K562 (cell line): ENCODE measurements around the gene LMX1B.

Experiments
- FOXA3 ChIP-seq, 2 experiments: fragments of 450-650 bp in 1 of 2; sonication (generic) in 1 of 2; formaldehyde crosslinking; IDR thresholded peaks in 1 of 2; conservative IDR thresholded peaks in 1 of 2; 2 replicates each; pipeline versions ENCODE4 v1.4.0 to v1.8.0; 2020 to 2022; ENCODE audit warnings: mild to moderate bottlenecking in 2 of 2, missing genetic modification reagents in 1 of 2
- HCFC1 ChIP-seq: IDR thresholded peaks from 2 replicates; pipeline ENCODE4 v1.6.1; 2012; ENCODE audit warnings: low read depth, low read length, improper control_type of control experiment
- JUN ChIP-seq, 2 experiments: sonication (generic) in 1 of 2; formaldehyde crosslinking in 1 of 2; IDR thresholded peaks; 2 replicates each; pipeline versions ENCODE4 v1.6.1 to v1.8.0; 2012 to 2022; ENCODE audit warnings: borderline replicate concordance in 2 of 2, mild to moderate bottlenecking in 2 of 2, improper control_type of control experiment in 1 of 2, low read depth in 1 of 2, low read length in 1 of 2, missing genetic modification reagents in 1 of 2
- MAFK ChIP-seq: IDR thresholded peaks from 2 replicates; pipeline ENCODE4 v1.6.1; 2011; ENCODE audit warnings: low read length, improper control_type of control experiment
- POLR2A ChIP-seq: fragments of 450-650 bp; conservative IDR thresholded peaks from 2 replicates; pipeline ENCODE4 v1.6.1; 2016
- RUNX1 ChIP-seq: sonication (generic); IDR thresholded peaks from 2 replicates; pipeline ENCODE4 v1.6.1; 2016; ENCODE audit warnings: antibody characterized with exemption, low read depth
- SMC3 ChIP-seq: conservative IDR thresholded peaks from 2 replicates; pipeline ENCODE4 v1.6.1; 2011; ENCODE audit warnings: low read depth, low read length, improper control_type of control experiment; ENCODE audit not compliant: insufficient read depth
- TRIM28 ChIP-seq: fragments of 450-650 bp; IDR thresholded peaks from 2 replicates; pipeline ENCODE4 v1.6.1; 2017
- ZBTB33 ChIP-seq: sonication (generic); formaldehyde crosslinking; IDR thresholded peaks from 2 replicates; pipeline ENCODE4 v1.8.1; 2023; ENCODE audit warnings: mild to moderate bottlenecking, missing genetic modification reagents
- TF ChIP-seq, protein P1 (sequence below), 3 experiments: IDR thresholded peaks in 2 of 3; conservative IDR thresholded peaks in 1 of 3; 2 replicates each; pipeline ENCODE4 v1.5.1; 2011 to 2012; ENCODE audit warnings: low read length in 3 of 3, mild to moderate bottlenecking in 3 of 3, control low read depth in 2 of 3, improper control_type of control experiment in 1 of 3, inconsistent platforms in 1 of 3, low read depth in 1 of 3, mixed read lengths in 1 of 3, moderate library complexity in 1 of 3; ENCODE audit not compliant: insufficient read depth in 2 of 3
- TF ChIP-seq, protein P2 (sequence below): sonication (generic); formaldehyde crosslinking; IDR thresholded peaks from 2 replicates; pipeline ENCODE4 v1.8.1; 2023; ENCODE audit warnings: mild to moderate bottlenecking, missing genetic modification reagents, moderate library complexity

GRCh38 chr9:126738553-126738952, 124.8 kb downstream of the LMX1B start:
- TF ChIP-seq RUNX1 (no peak), SMC3 (no peak), ZBTB33 (no peak), JUN (IDR thresholded peaks at IDR 0.05; ENCODE audit: borderline replicate concordance, low read depth, low read length) (no peak), JUN (CRISPR knock-in tag; IDR thresholded peaks at IDR 0.05; ENCODE audit: borderline replicate concordance) (no peak), HCFC1 (no peak), TRIM28 (no peak), FOXA3 (CRISPR knock-in tag; conservative IDR thresholded peaks at IDR 0.05 in 1 of 2, IDR thresholded peaks at IDR 0.05 in 1 of 2) (no peak), POLR2A (no peak), MAFK (no peak)
- TF ChIP-seq, protein P1, sequence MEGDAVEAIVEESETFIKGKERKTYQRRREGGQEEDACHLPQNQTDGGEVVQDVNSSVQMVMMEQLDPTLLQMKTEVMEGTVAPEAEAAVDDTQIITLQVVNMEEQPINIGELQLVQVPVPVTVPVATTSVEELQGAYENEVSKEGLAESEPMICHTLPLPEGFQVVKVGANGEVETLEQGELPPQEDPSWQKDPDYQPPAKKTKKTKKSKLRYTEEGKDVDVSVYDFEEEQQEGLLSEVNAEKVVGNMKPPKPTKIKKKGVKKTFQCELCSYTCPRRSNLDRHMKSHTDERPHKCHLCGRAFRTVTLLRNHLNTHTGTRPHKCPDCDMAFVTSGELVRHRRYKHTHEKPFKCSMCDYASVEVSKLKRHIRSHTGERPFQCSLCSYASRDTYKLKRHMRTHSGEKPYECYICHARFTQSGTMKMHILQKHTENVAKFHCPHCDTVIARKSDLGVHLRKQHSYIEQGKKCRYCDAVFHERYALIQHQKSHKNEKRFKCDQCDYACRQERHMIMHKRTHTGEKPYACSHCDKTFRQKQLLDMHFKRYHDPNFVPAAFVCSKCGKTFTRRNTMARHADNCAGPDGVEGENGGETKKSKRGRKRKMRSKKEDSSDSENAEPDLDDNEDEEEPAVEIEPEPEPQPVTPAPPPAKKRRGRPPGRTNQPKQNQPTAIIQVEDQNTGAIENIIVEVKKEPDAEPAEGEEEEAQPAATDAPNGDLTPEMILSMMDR (IDR thresholded peaks at IDR 0.05 in 2 of 3, conservative IDR thresholded peaks at IDR 0.05 in 1 of 3; ENCODE audit: insufficient read depth in 2 of 3, low read depth in 1 of 3, low read length in 3 of 3), result no peak
- TF ChIP-seq, protein P2, sequence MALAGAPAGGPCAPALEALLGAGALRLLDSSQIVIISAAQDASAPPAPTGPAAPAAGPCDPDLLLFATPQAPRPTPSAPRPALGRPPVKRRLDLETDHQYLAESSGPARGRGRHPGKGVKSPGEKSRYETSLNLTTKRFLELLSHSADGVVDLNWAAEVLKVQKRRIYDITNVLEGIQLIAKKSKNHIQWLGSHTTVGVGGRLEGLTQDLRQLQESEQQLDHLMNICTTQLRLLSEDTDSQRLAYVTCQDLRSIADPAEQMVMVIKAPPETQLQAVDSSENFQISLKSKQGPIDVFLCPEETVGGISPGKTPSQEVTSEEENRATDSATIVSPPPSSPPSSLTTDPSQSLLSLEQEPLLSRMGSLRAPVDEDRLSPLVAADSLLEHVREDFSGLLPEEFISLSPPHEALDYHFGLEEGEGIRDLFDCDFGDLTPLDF, result no peak
